Body of pancreas (tissue), 4 donors: Measurements from ENCODE around the gene STIM2.

Experiments used
- CTCF ChIP-seq, 7 experiments: fragments of 450-650 bp in 4 of 7; fragments of 200-600 bp in 3 of 7; sonication (generic) in 3 of 7; IDR thresholded peaks; one replicate each; pipeline ENCODE4 v1.5.1; 2016 to 2019; ENCODE audit warnings: antibody characterized with exemption in 7 of 7
- POLR2A ChIP-seq, 3 donors: fragments of 450-650 bp; IDR thresholded peaks; one replicate each; pipeline ENCODE4 v1.6.1; 2016; ENCODE audit warnings: antibody characterized with exemption in 3 of 3, mild to moderate bottlenecking in 2 of 3

- TF ChIP-seq CTCF (IDR thresholded peaks at IDR 0.05) (no peak), POLR2A (IDR thresholded peaks at IDR 0.05) (no peak)
Measured at GRCh38 chr4:26885912-26886274, 25.3 kb downstream of the STIM2 start.
